ENCODE results near the gene CMIP.

DNA sequence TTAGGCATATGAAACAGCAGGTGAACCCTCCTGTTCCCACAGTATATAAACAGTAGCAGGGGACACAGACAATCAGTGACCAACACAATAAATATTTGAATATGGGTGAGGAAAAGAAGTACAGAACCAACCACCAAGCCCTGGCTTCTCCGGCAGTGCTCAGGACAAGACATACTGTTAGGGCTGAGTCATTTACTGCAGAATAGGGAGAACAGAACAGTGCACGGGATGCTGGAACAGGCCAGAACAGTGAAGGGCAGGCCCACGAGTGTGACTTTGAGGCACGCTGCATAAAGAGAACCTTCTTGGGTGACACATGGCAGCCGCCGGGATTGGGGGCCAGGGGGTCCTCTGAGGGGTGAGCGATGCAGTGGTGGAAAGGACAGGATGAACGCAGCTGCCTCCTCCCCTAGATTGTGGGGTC is 160.4 kb downstream of the CMIP start:
- TF ChIP-seq CTCF (IDR thresholded peaks at IDR 0.05): no peak
- TF ChIP-seq POLR2A (IDR thresholded peaks at IDR 0.05): no peak
